ENCODE measurements around the gene DDX25.

DNA sequence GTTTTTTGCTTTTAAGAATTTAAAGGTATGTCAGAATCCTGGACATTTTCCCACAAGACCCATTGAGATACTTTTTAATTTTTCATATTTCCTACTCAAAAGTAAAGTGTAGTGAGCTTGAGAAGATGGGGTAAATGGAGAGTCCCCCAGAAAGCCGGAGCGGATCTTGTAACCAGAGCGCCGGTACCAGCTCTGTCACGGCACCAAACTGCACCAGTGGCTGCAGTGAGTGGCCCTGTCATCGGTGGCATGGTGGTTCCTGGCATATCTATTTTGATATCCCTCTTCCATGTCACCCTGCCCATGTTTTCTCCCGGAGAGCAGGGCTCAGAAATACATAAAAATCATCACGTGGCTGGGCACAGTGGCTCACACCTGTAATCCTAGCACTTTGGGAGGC is 19.3 kb downstream of the DDX25 start:
- TF ChIP-seq CTCF (conservative IDR thresholded peaks at IDR 0.05; ENCODE audit: low read depth, low read length) (no peak), EZH2 (IDR thresholded peaks at IDR 0.05; ENCODE audit: borderline replicate concordance, low read depth, low read length, poor library complexity, severe bottlenecking) (no peak)

Measured in A673 (cell line).